GM23338 (cell line): Measurements from ENCODE around the gene SPN. TPM values are rescaled to one million over a fixed set of nuclear protein-coding genes. Genes with fewer than 3 reads are reported as not detected.

ENCODE experiments used
- ATAC-seq: fragments of 200-7000 bp; cut with Tn5 transposase; 3 replicates; pipeline ENCODE4 v1.9.1; 2020
- DNase-seq: peaks from one replicate; pipeline ENCODE4 v3.0.0-alpha.2; 2015; ENCODE audit warnings: low spot score
- H2AFZ ChIP-seq: fragments of 200-600 bp; sonication (generic); 2 replicates; pipeline ENCODE4 v1.8.0; 2016; ENCODE audit warnings: antibody characterized with exemption, mild to moderate bottlenecking, moderate library complexity
- H3F3A ChIP-seq: fragments of 200-600 bp; sonication (generic); replicated peaks from 2 replicates; pipeline ENCODE4 v1.8.0; 2017; ENCODE audit warnings: antibody characterized with exemption, mixed run types, low read depth
- H3K27ac ChIP-seq: fragments of 200-600 bp; sonication (generic); 2 replicates; pipeline ENCODE4 v1.6.1; 2016; ENCODE audit warnings: low read depth
- H3K27me3 ChIP-seq: fragments of 200-600 bp; sonication (generic); 2 replicates; pipeline ENCODE4 v1.8.0; 2016; ENCODE audit warnings: mild to moderate bottlenecking, mixed run types, moderate library complexity; ENCODE audit not compliant: insufficient read depth
- H3K36me3 ChIP-seq: fragments of 200-600 bp; sonication (generic); 2 replicates; pipeline ENCODE4 v1.8.0; 2016; ENCODE audit warnings: mild to moderate bottlenecking; ENCODE audit not compliant: insufficient read depth
- H3K4me1 ChIP-seq: fragments of 200-600 bp; sonication (generic); 2 replicates; pipeline ENCODE4 v1.8.0; 2016; ENCODE audit warnings: mild to moderate bottlenecking, moderate library complexity; ENCODE audit not compliant: insufficient read depth
- H3K4me2 ChIP-seq: fragments of 200-600 bp; sonication (generic); 2 replicates; pipeline ENCODE4 v1.7.1; 2017; ENCODE audit warnings: mixed run types
- H3K4me3 ChIP-seq: fragments of 200-600 bp; sonication (generic); 2 replicates; pipeline ENCODE4 v1.6.1; 2016; ENCODE audit warnings: mixed run types
- H3K79me2 ChIP-seq: fragments of 200-600 bp; sonication (generic); replicated peaks from 2 replicates; pipeline ENCODE4 v1.8.0; 2017; ENCODE audit warnings: mild to moderate bottlenecking; ENCODE audit not compliant: insufficient read depth
- H3K9me2 ChIP-seq: fragments of 200-600 bp; sonication (generic); 2 replicates; pipeline ENCODE4 v1.8.0; 2017; ENCODE audit not compliant: insufficient read depth
- H4K20me1 ChIP-seq: fragments of 200-600 bp; sonication (generic); replicated peaks from 2 replicates; pipeline ENCODE4 v1.8.0; 2017; ENCODE audit warnings: mild to moderate bottlenecking; ENCODE audit not compliant: insufficient read depth
- H3K27ac Mint-ChIP-seq: 2 replicates; pipeline ENCODE4 v1.8.0; 2020; ENCODE audit warnings: inconsistent platforms, mild to moderate bottlenecking, moderate library complexity, mixed read lengths
- H3K27me3 Mint-ChIP-seq: 3 replicates; pipeline ENCODE4 v1.8.0; 2022; ENCODE audit warnings: low read depth, mild to moderate bottlenecking, moderate library complexity, mixed read lengths, inconsistent platforms; ENCODE audit not compliant: insufficient read depth, poor library complexity
- H3K36me3 Mint-ChIP-seq: 3 replicates; pipeline ENCODE4 v1.8.0; 2021; ENCODE audit warnings: low read depth, mild to moderate bottlenecking, inconsistent platforms, moderate library complexity, mixed read lengths
- H3K4me1 Mint-ChIP-seq: 3 replicates; pipeline ENCODE4 v1.8.0; 2020; ENCODE audit warnings: mild to moderate bottlenecking, inconsistent platforms, mixed read lengths
- H3K4me3 Mint-ChIP-seq: 3 replicates; pipeline ENCODE4 v1.8.0; 2021; ENCODE audit warnings: moderate library complexity, mild to moderate bottlenecking, inconsistent platforms, mixed read lengths
- H3K9me3 Mint-ChIP-seq: 3 replicates; pipeline ENCODE4 v1.8.0; 2020; ENCODE audit warnings: moderate library complexity, mild to moderate bottlenecking, inconsistent platforms, mixed read lengths
- CREB1 ChIP-seq: fragments of 250-450 bp; sonication (Bioruptor Pico); IDR thresholded peaks from 2 replicates; pipeline ENCODE4 v1.5.0; 2020; ENCODE audit warnings: low read depth, mild to moderate bottlenecking, moderate library complexity
- EZH2phosphoT487 ChIP-seq: fragments of 200-600 bp; sonication (generic); IDR thresholded peaks from one replicate; pipeline ENCODE4 v1.8.1; 2018; ENCODE audit warnings: antibody characterized with exemption; ENCODE audit not compliant: unreplicated experiment
- NANOG ChIP-seq: IDR thresholded peaks from 2 replicates; pipeline ENCODE4 v1.6.1; 2016; ENCODE audit warnings: antibody characterized with exemption, borderline replicate concordance
- POLR2AphosphoS5 ChIP-seq: IDR thresholded peaks from 2 replicates; pipeline ENCODE4 v1.6.1; 2016; ENCODE audit warnings: antibody characterized with exemption, low read depth
- REST ChIP-seq: IDR thresholded peaks from one replicate; pipeline ENCODE4 v1.6.1; 2018; ENCODE audit warnings: antibody characterized with exemption; ENCODE audit not compliant: unreplicated experiment
- STAT1 ChIP-seq: IDR thresholded peaks from one replicate; pipeline ENCODE4 v1.6.1; 2016; ENCODE audit warnings: antibody characterized with exemption; ENCODE audit not compliant: unreplicated experiment
- ZNF331 ChIP-seq: fragments of 250-450 bp; sonication (Bioruptor Pico); IDR thresholded peaks from 2 replicates; pipeline ENCODE4 v1.5.0; 2020; ENCODE audit warnings: low read depth, mild to moderate bottlenecking, moderate library complexity
- polyA plus RNA-seq: library from polyadenylated mRNA; unstranded; fragments of >200 nt; fragmentation: Nextera tagmentation; extraction: Ambion mirVana; gene quantifications from 2 replicates; pipeline ENCODE4 v1.2.1, GENCODE V29; 2016
- total RNA-seq: library from RNA; depleted of rRNA; stranded (reverse); fragments of >200 nt; shearing (Covaris generic); gene quantifications from 2 replicates; pipeline ENCODE4 v1.2.3, GENCODE V29; 2014
- TF ChIP-seq, protein P1 (sequence below): IDR thresholded peaks from 2 replicates; pipeline ENCODE4 v1.6.1; 2016; ENCODE audit warnings: antibody characterized with exemption
- TF ChIP-seq, protein P2 (sequence below): fragments of 250-450 bp; sonication (Bioruptor Pico); IDR thresholded peaks from 2 replicates; pipeline ENCODE4 v1.5.0; 2020; ENCODE audit warnings: mild to moderate bottlenecking, moderate library complexity

SPN gene
- total and polyA plus RNA-seq, 2 experiments from 2014 or later = 0.52 to 2.3 TPM

DNA sequence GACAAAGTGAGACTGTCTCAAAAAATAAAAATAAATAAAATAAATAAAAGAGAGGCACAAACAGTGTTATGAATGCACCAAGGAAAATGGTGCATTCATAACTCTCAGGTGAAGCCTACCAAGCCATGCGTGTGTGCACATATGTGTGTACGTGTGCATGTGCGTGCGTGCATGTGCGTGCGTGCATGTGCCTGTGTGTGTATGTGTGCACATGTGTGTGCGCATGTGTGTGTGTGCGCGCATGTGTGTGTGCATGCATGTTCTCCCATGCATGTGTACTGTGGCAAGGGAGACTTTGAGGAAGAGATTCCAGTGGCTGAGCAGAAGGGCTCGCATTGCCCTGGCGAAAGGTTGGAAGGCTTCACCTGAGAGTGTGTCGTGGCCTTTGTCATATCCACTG, 4.7 kb downstream of the SPN start:
- peaks cover 32% of the 10 kb centered on the region for H3K4me1 Mint-ChIP-seq
- Histone ChIP-seq H3F3A (peaks cover 13% of the 10 kb centered on the region; the same call in 1 of the 2 replicates), H3K4me2 (0 out of 2 replicates have a peak overlapping the region, but pooled peaks have one; percentile 86), H3K27me3 (no peaks in the 10 kb centered on the region), H3K4me1 (peaks cover 18% of the 10 kb centered on the region), H3K79me2 (no peaks in the 10 kb centered on the region), H3K4me3 (no peak overlapping the region), H3K27ac (no peak overlapping the region), H4K20me1 (no peaks in the 10 kb centered on the region), H3K36me3 (no peaks in the 10 kb centered on the region), H3K9me2 (no peaks in the 10 kb centered on the region), H2AFZ (no peak overlapping the region)
- ATAC-seq (no peak), DNase-seq (no peak)
- TF ChIP-seq NANOG (no peak), EZH2phosphoT487 (no peak), STAT1 (no peak), REST (no peak), CREB1 (CRISPR knock-in tag) (no peak), ZNF331 (CRISPR knock-in tag) (no peak), POLR2AphosphoS5 (no peak)
- TF ChIP-seq, protein P1, sequence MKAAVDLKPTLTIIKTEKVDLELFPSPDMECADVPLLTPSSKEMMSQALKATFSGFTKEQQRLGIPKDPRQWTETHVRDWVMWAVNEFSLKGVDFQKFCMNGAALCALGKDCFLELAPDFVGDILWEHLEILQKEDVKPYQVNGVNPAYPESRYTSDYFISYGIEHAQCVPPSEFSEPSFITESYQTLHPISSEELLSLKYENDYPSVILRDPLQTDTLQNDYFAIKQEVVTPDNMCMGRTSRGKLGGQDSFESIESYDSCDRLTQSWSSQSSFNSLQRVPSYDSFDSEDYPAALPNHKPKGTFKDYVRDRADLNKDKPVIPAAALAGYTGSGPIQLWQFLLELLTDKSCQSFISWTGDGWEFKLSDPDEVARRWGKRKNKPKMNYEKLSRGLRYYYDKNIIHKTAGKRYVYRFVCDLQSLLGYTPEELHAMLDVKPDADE = no peak
- TF ChIP-seq, protein P2, sequence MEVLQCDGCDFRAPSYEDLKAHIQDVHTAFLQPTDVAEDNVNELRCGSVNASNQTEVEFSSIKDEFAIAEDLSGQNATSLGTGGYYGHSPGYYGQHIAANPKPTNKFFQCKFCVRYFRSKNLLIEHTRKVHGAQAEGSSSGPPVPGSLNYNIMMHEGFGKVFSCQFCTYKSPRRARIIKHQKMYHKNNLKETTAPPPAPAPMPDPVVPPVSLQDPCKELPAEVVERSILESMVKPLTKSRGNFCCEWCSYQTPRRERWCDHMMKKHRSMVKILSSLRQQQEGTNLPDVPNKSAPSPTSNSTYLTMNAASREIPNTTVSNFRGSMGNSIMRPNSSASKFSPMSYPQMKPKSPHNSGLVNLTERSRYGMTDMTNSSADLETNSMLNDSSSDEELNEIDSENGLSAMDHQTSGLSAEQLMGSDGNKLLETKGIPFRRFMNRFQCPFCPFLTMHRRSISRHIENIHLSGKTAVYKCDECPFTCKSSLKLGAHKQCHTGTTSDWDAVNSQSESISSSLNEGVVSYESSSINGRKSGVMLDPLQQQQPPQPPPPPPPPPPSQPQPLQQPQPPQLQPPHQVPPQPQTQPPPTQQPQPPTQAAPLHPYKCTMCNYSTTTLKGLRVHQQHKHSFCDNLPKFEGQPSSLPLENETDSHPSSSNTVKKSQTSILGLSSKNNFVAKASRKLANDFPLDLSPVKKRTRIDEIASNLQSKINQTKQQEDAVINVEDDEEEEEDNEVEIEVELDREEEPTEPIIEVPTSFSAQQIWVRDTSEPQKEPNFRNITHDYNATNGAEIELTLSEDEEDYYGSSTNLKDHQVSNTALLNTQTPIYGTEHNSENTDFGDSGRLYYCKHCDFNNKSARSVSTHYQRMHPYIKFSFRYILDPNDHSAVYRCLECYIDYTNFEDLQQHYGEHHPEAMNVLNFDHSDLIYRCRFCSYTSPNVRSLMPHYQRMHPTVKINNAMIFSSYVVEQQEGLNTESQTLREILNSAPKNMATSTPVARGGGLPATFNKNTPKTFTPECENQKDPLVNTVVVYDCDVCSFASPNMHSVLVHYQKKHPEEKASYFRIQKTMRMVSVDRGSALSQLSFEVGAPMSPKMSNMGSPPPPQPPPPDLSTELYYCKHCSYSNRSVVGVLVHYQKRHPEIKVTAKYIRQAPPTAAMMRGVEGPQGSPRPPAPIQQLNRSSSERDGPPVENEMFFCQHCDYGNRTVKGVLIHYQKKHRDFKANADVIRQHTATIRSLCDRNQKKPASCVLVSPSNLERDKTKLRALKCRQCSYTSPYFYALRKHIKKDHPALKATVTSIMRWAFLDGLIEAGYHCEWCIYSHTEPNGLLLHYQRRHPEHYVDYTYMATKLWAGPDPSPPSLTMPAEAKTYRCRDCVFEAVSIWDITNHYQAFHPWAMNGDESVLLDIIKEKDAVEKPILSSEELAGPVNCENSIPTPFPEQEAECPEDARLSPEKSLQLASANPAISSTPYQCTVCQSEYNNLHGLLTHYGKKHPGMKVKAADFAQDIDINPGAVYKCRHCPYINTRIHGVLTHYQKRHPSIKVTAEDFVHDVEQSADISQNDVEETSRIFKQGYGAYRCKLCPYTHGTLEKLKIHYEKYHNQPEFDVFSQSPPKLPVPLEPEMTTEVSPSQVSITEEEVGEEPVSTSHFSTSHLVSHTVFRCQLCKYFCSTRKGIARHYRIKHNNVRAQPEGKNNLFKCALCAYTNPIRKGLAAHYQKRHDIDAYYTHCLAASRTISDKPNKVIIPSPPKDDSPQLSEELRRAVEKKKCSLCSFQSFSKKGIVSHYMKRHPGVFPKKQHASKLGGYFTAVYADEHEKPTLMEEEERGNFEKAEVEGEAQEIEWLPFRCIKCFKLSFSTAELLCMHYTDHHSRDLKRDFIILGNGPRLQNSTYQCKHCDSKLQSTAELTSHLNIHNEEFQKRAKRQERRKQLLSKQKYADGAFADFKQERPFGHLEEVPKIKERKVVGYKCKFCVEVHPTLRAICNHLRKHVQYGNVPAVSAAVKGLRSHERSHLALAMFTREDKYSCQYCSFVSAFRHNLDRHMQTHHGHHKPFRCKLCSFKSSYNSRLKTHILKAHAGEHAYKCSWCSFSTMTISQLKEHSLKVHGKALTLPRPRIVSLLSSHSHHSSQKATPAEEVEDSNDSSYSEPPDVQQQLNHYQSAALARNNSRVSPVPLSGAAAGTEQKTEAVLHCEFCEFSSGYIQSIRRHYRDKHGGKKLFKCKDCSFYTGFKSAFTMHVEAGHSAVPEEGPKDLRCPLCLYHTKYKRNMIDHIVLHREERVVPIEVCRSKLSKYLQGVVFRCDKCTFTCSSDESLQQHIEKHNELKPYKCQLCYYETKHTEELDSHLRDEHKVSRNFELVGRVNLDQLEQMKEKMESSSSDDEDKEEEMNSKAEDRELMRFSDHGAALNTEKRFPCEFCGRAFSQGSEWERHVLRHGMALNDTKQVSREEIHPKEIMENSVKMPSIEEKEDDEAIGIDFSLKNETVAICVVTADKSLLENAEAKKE (CRISPR knock-in tag) = no peak
- no peak overlapping the region for H3K4me3 Mint-ChIP-seq
- no peaks in the 10 kb centered on the region for H3K9me3 Mint-ChIP-seq
- H3K27me3 Mint-ChIP-seq = peaks cover 11% of the 10 kb centered on the region
- no peaks in the 10 kb centered on the region for H3K36me3 Mint-ChIP-seq
- H3K27ac Mint-ChIP-seq = no peak overlapping the region
